BLaER1 treated with 17β-estradiol and CSF1 and Interleukin-3, amounts not matched to agents 10 nM and 100 nM (cell line): ENCODE data around the gene CORO2B.
A peak's percentile ranks its signal among the peaks of the same experiment; 100 is the strongest.

Experiments
- H3K27ac ChIP-seq, 11 experiments: shearing (Covaris generic); formaldehyde crosslinking; 2 replicates each; pipeline ENCODE4 v1.8.1; 2022
- H3K27me3 ChIP-seq, 11 experiments: shearing (Covaris generic); formaldehyde crosslinking; 2 replicates each; pipeline ENCODE4 v1.8.1; 2022
- H3K36me3 ChIP-seq, 11 experiments: shearing (Covaris generic); formaldehyde crosslinking; 2 replicates each; pipeline ENCODE4 v1.8.1; 2022
- H3K4me1 ChIP-seq, 10 experiments: shearing (Covaris generic); formaldehyde crosslinking; 2 replicates each; pipeline ENCODE4 v1.8.1; 2022
- H3K4me2 ChIP-seq, 11 experiments: shearing (Covaris generic); formaldehyde crosslinking; 2 replicates each; pipeline ENCODE4 v1.8.1; 2022
- H3K4me3 ChIP-seq, 10 experiments: shearing (Covaris generic); formaldehyde crosslinking; 2 replicates each; pipeline ENCODE4 v1.8.1; 2022
- H3K9ac ChIP-seq, 11 experiments: shearing (Covaris generic); formaldehyde crosslinking; 2 replicates each; pipeline ENCODE4 v1.8.1; 2022
- H3K9me3 ChIP-seq, 11 experiments: shearing (Covaris generic); formaldehyde crosslinking; replicated peaks in 1 of 11; 2 replicates each; pipeline ENCODE4 v1.8.1; 2022
- H4K20me1 ChIP-seq, 11 experiments: shearing (Covaris generic); formaldehyde crosslinking; 2 replicates each; pipeline ENCODE4 v1.8.1; 2022
- Cebpa-rat ChIP-seq, 11 experiments: shearing (Covaris generic); IDR thresholded peaks; 2 replicates each; pipeline ENCODE4 v1.8.1; 2022

Gene CORO2B

GRCh38 chr15:68583321-68583720 is 4.5 kb downstream of the CORO2B start:
- H3K27me3 ChIP-seq = peaks cover 0 to 38% (median 0%) of the 10 kb centered on the region in 11 experiments; a peak in 6 of 22 replicates
- H4K20me1 ChIP-seq = peaks cover 0 to 80% (median 46%) of the 10 kb centered on the region in 11 experiments; a peak in 16 of 22 replicates
- H3K9me3 ChIP-seq = no peaks in the 10 kb centered on the region
- no peak for TF ChIP-seq Cebpa-rat (IDR thresholded peaks at IDR 0.05)
- H3K4me3 ChIP-seq = no peak overlapping the region
- H3K4me2 ChIP-seq = peak overlapping the region; percentile 16 to 100 (median 95); a peak in 21 of 22 replicates
- peaks cover 30 to 90% (median 87%) of the 10 kb centered on the region in 10 experiments for H3K4me1 ChIP-seq
- H3K9ac ChIP-seq = peak overlapping the region in 2 of 11 experiments; percentile 4 to 19; a peak in 3 of 22 replicates
- H3K27ac ChIP-seq = peak overlapping the region in 4 of 11 experiments; percentile 4 to 23 (median 12); a peak in 5 of 22 replicates
- no peaks in the 10 kb centered on the region for H3K36me3 ChIP-seq

GRCh38 chr15:68583936-68584755 is 5.4 kb downstream of the CORO2B start:
- peaks cover 0 to 80% (median 46%) of the 10 kb centered on the region in 11 experiments; a peak in 16 of 22 replicates for H4K20me1 ChIP-seq
- peaks cover 0 to 30% (median 0%) of the 10 kb centered on the region in 11 experiments; a peak in 6 of 22 replicates for H3K27me3 ChIP-seq
- peaks cover 38 to 95% (median 92%) of the 10 kb centered on the region in 10 experiments for H3K4me1 ChIP-seq
- H3K36me3 ChIP-seq = no peaks in the 10 kb centered on the region
- no peaks in the 10 kb centered on the region for H3K9me3 ChIP-seq
- H3K4me2 ChIP-seq = peak overlapping the region; percentile 1 to 100 (median 95); a peak in 20 of 22 replicates
- no peak overlapping the region for H3K4me3 ChIP-seq
- no peak for TF ChIP-seq Cebpa-rat (IDR thresholded peaks at IDR 0.05)
- H3K9ac ChIP-seq = peak overlapping the region in 3 of 11 experiments; percentile 29 to 45 (median 37); a peak in 4 of 22 replicates
- H3K27ac ChIP-seq = peak overlapping the region in 5 of 11 experiments; percentile 4 to 44 (median 21); a peak in 6 of 22 replicates

DNA sequence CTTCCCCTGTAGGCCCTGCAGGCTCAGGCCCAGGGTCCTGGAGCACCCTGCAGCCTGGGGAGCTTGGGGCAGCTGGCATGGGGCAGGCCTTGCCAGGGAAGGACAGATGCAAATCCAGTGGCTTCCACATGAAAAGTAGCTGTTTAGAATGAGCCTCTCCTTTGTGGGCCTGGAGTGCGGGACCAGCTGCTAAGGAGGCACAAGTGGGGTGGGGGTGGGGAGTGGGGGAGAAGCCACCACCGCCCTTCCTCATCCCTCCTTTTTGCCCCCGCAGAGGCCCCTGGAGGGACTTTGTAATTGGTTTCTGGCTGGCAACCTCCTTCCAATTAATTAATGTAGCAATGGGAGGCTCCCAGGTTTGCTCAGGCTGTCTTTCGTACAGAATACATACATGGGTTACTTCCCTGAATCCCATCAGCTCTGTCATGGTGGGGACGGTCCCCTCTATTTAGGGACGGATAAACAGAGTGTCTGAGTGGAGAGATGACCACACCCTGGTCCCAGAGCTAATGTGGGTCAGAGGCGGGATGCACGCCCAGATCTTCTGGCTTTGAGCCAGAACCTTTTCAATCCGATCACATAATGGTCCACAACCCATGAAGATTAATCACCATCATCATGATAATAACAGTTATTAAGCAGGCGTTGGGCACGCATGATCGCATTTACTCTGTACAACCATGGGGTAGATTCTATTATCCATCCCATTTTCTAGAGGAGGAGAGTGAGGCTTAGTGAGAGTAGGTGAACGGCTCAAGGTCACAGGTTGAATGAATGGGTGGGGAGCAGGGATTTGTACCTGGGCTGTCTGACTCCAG is 6.2 kb downstream of the CORO2B start:
- peaks cover 0 to 22% (median 0%) of the 10 kb centered on the region in 11 experiments; a peak in 5 of 22 replicates for H3K27me3 ChIP-seq
- peak overlapping the region in 10 of 11 experiments; percentile 1 to 100 (median 95); a peak in 18 of 22 replicates for H3K4me2 ChIP-seq
- H4K20me1 ChIP-seq = peaks cover 0 to 81% (median 40%) of the 10 kb centered on the region in 11 experiments; a peak in 16 of 22 replicates
- H3K4me1 ChIP-seq = peaks cover 38 to 95% (median 85%) of the 10 kb centered on the region in 10 experiments
- no peaks in the 10 kb centered on the region for H3K9me3 ChIP-seq
- no peak for TF ChIP-seq Cebpa-rat (IDR thresholded peaks at IDR 0.05)
- no peak overlapping the region for H3K4me3 ChIP-seq
- peak overlapping the region in 3 of 11 experiments; percentile 29 to 45 (median 37); a peak in 2 of 22 replicates for H3K9ac ChIP-seq
- peak overlapping the region in 3 of 11 experiments; percentile 21 to 44 (median 30); a peak in 2 of 22 replicates for H3K27ac ChIP-seq
- no peaks in the 10 kb centered on the region for H3K36me3 ChIP-seq

DNA sequence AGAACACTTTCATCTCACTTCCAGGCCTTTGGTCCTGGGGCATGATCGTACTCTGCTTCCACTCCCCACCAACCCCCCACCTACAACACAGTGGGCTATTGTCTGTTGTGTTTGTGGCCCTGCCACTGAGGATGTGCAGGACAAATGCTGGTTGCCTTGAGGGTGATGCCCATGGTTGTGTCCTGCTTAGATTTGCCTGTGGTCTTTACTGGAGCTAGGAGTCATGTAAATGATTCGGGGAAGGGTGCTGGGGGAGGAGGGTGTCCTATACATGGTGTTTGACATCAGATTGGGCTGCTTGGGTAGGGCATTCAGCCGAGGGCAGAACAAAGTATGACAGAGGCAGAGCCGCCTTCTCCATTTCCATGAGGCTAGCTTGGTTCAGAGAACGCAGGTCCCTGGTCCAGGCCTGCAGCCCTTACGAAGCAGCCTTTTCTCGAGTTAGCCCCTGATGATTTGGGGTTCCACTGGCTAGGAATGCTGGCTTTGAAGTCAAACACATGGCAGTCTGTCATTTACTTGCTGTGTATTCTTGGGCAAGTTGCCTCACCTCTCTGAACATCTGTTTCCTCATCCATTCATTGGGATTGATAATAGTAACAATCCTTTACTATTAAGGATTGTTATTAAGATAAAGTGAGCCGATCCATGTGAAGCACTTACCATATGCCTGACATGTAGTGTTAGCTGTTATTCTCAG is 6.9 kb downstream of the CORO2B start:
- Histone ChIP-seq H3K4me1 (peaks cover 38 to 94% (median 80%) of the 10 kb centered on the region in 10 experiments), H3K27me3 (peaks cover 0 to 14% (median 0%) of the 10 kb centered on the region in 11 experiments; a peak in 5 of 22 replicates), H3K4me2 (peak overlapping the region in 10 of 11 experiments; percentile 2 to 100 (median 48); a peak in 13 of 22 replicates)

GRCh38 chr15:68586274-68586961 is 7.6 kb downstream of the CORO2B start:
- H3K4me2 ChIP-seq = peak overlapping the region in 9 of 11 experiments; percentile 2 to 88 (median 37); a peak in 13 of 22 replicates
- peaks cover 0 to 81% (median 33%) of the 10 kb centered on the region in 11 experiments; a peak in 15 of 22 replicates for H4K20me1 ChIP-seq
- peaks cover 38 to 94% (median 75%) of the 10 kb centered on the region in 10 experiments for H3K4me1 ChIP-seq

More for the DNA sequence above, 6.9 kb downstream of the CORO2B start:
- Histone ChIP-seq H3K36me3 (no peaks in the 10 kb centered on the region), H4K20me1 (peaks cover 0 to 81% (median 36%) of the 10 kb centered on the region in 11 experiments; a peak in 15 of 22 replicates), H3K9me3 (no peaks in the 10 kb centered on the region), H3K4me3 (no peak overlapping the region), H3K9ac (no peak overlapping the region), H3K27ac (no peak overlapping the region)
- TF ChIP-seq Cebpa-rat (IDR thresholded peaks at IDR 0.05) = no peak

GRCh38 chr15:68587769-68588385 is 9.1 kb downstream of the CORO2B start:
- H3K9me3 ChIP-seq = no peaks in the 10 kb centered on the region
- peaks cover 36 to 84% (median 62%) of the 10 kb centered on the region in 10 experiments for H3K4me1 ChIP-seq

More at GRCh38 chr15:68586274-68586961, 7.6 kb downstream of the CORO2B start:
- Histone ChIP-seq H3K36me3 (no peaks in the 10 kb centered on the region), H3K9me3 (no peaks in the 10 kb centered on the region), H3K27me3 (peaks cover 0 to 7% (median 0%) of the 10 kb centered on the region in 11 experiments; a peak in 3 of 22 replicates), H3K4me3 (no peak overlapping the region), H3K27ac (no peak overlapping the region), H3K9ac (0 out of 22 replicates have a peak overlapping the region, but pooled peaks of 1 of the 11 experiments have one; percentile 4)
- TF ChIP-seq Cebpa-rat (IDR thresholded peaks at IDR 0.05) = no peak

DNA sequence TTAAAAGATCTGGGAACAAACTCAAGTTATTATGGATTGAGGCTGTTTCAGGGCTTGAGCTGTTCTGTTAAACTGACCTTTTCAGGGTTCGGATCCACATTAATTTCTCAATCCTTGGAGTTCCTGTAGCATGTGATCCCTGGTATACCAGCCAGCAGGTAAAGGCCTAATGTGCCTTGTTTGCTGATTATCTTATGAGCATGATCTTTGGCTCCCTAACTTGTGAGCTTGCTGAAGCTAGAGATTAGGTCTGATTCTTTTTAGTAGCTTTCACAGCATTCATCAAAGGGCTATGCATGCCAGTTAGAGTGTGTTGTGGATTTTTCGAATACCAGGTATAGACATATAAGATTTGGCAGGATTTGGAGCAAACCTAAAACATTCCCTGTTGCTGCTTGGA is 10.3 kb downstream of the CORO2B start:
- Histone ChIP-seq H3K4me3 (no peak overlapping the region), H3K27ac (no peak overlapping the region), H4K20me1 (peaks cover 0 to 75% (median 8%) of the 10 kb centered on the region in 11 experiments; a peak in 11 of 22 replicates), H3K4me2 (peak overlapping the region in 1 of 11 experiments; percentile 65; a peak in 1 of 22 replicates), H3K9me3 (no peaks in the 10 kb centered on the region), H3K9ac (no peak overlapping the region), H3K27me3 (no peaks in the 10 kb centered on the region), H3K4me1 (peaks cover 32 to 84% (median 62%) of the 10 kb centered on the region in 10 experiments), H3K36me3 (no peaks in the 10 kb centered on the region)
- TF ChIP-seq Cebpa-rat (IDR thresholded peaks at IDR 0.05) = no peak

More at GRCh38 chr15:68587769-68588385, 9.1 kb downstream of the CORO2B start:
- peak overlapping the region; percentile 33 to 68 (median 55) for H3K4me2 ChIP-seq
- peaks cover 0 to 79% (median 18%) of the 10 kb centered on the region in 11 experiments; a peak in 14 of 22 replicates for H4K20me1 ChIP-seq
- TF ChIP-seq Cebpa-rat (IDR thresholded peaks at IDR 0.05) = no peak
- H3K27me3 ChIP-seq = no peaks in the 10 kb centered on the region
- peak overlapping the region in 5 of 11 experiments; percentile 1 to 46 (median 11); a peak in 3 of 22 replicates for H3K9ac ChIP-seq
- H3K4me3 ChIP-seq = no peak overlapping the region
- H3K27ac ChIP-seq = no peak overlapping the region
- no peaks in the 10 kb centered on the region for H3K36me3 ChIP-seq
